Measurements from ENCODE around the gene TSPAN5.
A peak's percentile ranks its signal among the peaks of the same experiment; 100 is the strongest.

The TSPAN5 gene

GRCh38 chr4:98606894-98607293 is 51.5 kb downstream of the TSPAN5 start:
- Mint-ChIP-seq H3K4me1 (peaks cover 65% of the 10 kb centered on the region), H3K27me3 (no peaks in the 10 kb centered on the region), H3K9me3 (peaks cover 0 to 6% of the 10 kb centered on the region in 2 donors), H3K27ac (no peak overlapping the region), H3K4me3 (no peak overlapping the region)
- ATAC-seq = no peak
- no peak for DNase-seq

DNA sequence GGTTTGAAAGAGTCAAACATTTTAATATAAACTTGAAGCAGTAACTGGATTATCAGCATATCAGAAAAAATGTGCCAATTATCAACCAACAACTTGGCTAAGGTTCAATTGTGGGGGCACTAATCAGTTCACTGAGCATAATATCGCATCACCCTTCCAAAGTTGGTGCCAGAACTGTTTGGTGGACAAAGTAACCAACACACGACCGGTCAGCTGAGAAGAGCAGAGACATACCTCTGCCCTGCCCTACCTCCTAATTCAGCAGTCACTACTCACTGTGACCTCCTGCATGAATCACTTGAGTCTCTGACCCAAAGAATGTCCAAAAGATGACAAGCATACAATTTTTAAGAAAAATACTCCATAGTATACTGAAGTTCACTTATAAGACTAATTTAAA is 53.2 kb downstream of the TSPAN5 start:
- H3K4me3 Mint-ChIP-seq = no peak overlapping the region
- ATAC-seq (no peak), DNase-seq (no peak)
- H3K27ac Mint-ChIP-seq = no peak overlapping the region
- no peaks in the 10 kb centered on the region for H3K27me3 Mint-ChIP-seq
- H3K4me1 Mint-ChIP-seq = peaks cover 69% of the 10 kb centered on the region
- H3K9me3 Mint-ChIP-seq = peaks cover 10 to 23% of the 10 kb centered on the region in 2 donors

DNA sequence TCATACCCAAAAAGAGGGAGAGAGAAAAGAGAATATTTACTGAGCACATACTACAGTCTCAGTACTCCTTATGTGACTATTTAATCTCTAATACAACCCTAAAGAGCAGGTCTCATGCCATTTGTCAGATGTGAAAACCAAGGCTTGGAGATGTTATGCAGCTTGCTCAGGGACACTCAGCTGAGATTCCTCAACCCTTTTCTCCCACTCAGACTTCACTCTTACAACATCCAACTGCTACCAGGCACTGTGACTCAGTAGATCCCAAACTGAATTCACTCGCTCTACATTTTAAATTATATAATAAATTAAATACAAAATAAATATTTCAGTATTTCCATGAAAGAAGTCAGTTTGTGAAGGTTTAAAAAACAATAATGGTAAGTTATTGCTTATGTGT is 53.7 kb downstream of the TSPAN5 start:
- no peak overlapping the region for H3K4me3 Mint-ChIP-seq

DNA sequence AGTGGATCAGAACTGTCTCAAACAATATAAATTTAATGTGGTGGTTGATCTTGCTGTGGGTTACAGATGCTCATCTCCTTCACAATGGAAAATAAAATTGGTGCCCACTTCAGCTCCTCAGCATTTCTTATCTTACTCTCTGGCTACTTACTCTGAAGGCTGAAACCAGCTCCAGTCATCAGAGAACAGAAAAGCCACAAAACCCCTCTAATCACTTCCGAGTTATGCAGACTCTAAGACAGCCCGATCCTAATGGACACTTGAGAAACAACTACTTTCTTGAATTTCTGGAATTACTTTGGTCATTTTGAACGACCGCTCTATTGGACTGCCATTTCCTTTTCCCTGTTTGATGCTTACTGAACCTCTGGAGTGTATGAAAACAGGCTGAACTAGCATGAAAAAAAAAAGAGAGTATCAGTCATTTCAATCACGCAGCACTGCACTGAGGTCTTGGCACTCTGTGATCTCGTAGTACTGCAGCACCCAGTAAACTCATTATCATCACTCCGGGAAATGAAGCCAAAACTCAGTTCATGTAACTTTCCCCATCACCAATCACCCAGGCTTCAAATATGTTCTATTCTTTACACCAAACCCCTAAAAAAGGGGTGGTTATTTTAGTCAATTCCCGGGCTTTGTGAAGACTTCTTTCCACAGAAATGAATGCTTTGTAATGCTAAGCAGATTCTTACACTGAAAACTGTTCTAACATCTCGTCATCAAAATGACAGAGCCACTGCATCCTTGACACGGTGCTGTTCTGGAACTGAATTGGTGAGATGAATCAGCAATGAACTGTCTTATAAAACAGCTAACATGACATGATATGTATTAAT is 54.5 kb downstream of the TSPAN5 start:
- Mint-ChIP-seq H3K27me3 (no peaks in the 10 kb centered on the region), H3K9me3 (peaks cover 14 to 30% of the 10 kb centered on the region in 2 donors), H3K4me3 (peak overlapping the region; percentile 27 to 31), H3K4me1 (peaks cover 56% of the 10 kb centered on the region), H3K27ac (no peak overlapping the region)
- DNase-seq (no peak), ATAC-seq (no peak)

More for the DNA sequence above, 53.7 kb downstream of the TSPAN5 start:
- Mint-ChIP-seq H3K9me3 (peaks cover 10 to 24% of the 10 kb centered on the region in 2 donors), H3K27ac (no peak overlapping the region), H3K27me3 (no peaks in the 10 kb centered on the region), H3K4me1 (peaks cover 64% of the 10 kb centered on the region)
- ATAC-seq (no peak), DNase-seq (no peak)

GRCh38 chr4:98602270-98602669 is 56.1 kb downstream of the TSPAN5 start:
- Mint-ChIP-seq H3K9me3 (peaks cover 14 to 30% of the 10 kb centered on the region in 2 donors), H3K27ac (peak overlapping the region; percentile 16 to 90), H3K4me1 (peaks cover 47% of the 10 kb centered on the region), H3K4me3 (peak overlapping the region; percentile 65 to 82), H3K27me3 (no peaks in the 10 kb centered on the region)
- DNase-seq (no peak), ATAC-seq (peak; percentile 87)

DNA sequence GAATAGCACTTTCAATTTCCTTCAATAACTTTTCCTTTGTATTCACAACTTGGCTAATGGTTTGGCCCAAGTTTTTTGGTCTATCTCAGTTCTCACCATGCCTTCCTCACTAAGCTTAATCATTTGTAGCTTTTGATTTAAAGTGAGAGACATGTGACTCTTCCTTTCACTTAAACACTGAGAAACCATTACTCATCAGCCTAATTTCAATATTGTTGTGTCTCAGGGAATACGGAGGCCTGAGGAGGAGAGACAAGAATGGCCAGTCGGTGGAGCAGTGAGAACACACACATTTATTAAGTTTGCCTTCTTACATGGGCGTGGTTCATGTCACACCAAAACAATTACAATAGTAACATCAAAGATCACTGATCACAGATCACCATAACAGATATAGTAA is 56.7 kb downstream of the TSPAN5 start:
- Mint-ChIP-seq H3K9me3 (peaks cover 14 to 30% of the 10 kb centered on the region in 2 donors), H3K27ac (peak overlapping the region; percentile 16 to 90), H3K4me1 (peaks cover 47% of the 10 kb centered on the region), H3K4me3 (peak overlapping the region; percentile 65 to 82), H3K27me3 (no peaks in the 10 kb centered on the region)
- peak; percentile 93 for ATAC-seq
- DNase-seq = peak; percentile 20 to 50

DNA sequence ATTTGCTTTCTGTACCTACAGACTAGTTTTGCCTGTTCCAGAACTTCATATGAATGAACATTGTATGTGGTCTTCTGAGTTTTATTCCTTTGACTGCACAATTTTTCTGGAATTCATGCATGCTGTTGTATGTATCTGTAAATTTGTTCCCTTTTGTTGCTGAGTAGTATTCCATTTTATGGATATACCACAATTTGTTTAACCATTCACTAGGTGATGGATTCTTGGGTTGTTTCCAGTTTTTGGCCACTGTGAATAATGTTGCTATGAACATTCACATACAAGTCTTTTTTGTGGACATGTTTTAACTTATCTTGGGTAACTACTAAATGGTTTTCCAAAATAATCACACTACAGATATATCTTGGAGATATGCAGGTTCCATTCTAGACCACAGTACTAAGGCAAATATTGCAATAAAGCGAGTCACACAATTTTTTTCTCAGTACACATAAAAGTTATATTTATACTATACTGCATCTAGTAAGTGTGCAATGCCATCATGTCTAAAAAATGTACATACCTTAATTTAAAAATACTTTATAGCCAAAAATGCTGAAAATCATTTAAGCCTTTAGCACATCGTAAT is 58.7 kb downstream of the TSPAN5 start:
- peaks cover 41% of the 10 kb centered on the region for H3K4me1 Mint-ChIP-seq
- no peak overlapping the region for H3K27ac Mint-ChIP-seq
- no peak for ATAC-seq
- H3K9me3 Mint-ChIP-seq = peaks cover 14 to 24% of the 10 kb centered on the region in 2 donors
- H3K27me3 Mint-ChIP-seq = no peaks in the 10 kb centered on the region
- DNase-seq = no peak
- H3K4me3 Mint-ChIP-seq = no peak overlapping the region

- no peak overlapping the region for H3K4me3 Mint-ChIP-seq
- ATAC-seq (no peak), DNase-seq (no peak)
- no peak overlapping the region for H3K27ac Mint-ChIP-seq
- no peaks in the 10 kb centered on the region for H3K27me3 Mint-ChIP-seq
- no peaks in the 10 kb centered on the region for H3K9me3 Mint-ChIP-seq
- no peaks in the 10 kb centered on the region for H3K4me1 Mint-ChIP-seq
These were observed 71.5 kb downstream of the TSPAN5 start for GRCh38 chr4:98586962-98587354.

- no peak for ATAC-seq
- Mint-ChIP-seq H3K9me3 (no peaks in the 10 kb centered on the region), H3K4me3 (no peak overlapping the region), H3K4me1 (peaks cover 2% of the 10 kb centered on the region), H3K27me3 (no peaks in the 10 kb centered on the region), H3K27ac (peak overlapping the region in 1 of 2 donors; percentile 57)
- DNase-seq = no peak
These were observed 72.0 kb downstream of the TSPAN5 start for GRCh38 chr4:98586291-98586961.

DNA sequence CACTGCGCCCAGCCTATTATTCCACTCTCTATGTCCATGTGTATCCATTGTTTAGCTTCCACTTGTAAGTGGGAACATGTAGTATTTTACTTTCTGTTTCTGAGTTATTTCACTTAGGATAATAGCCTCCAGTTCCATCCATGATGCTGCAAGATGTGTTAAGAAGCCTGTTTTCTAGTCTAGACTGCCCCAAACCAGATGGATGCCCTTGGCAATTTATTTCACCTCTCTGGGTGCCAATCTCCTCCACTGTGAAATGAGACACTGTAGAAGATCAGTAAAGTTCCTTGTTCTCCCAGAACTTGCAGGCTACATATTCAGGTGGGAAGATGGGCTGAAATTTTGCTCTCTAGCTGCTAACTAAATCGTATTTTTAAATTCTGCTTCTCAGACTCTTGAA is 72.8 kb downstream of the TSPAN5 start:
- ATAC-seq (no peak), DNase-seq (no peak)
- Mint-ChIP-seq H3K27ac (no peak overlapping the region), H3K9me3 (no peaks in the 10 kb centered on the region), H3K27me3 (no peaks in the 10 kb centered on the region), H3K4me1 (peaks cover 10% of the 10 kb centered on the region), H3K4me3 (no peak overlapping the region)

GRCh38 chr4:98584265-98584664 is 74.1 kb downstream of the TSPAN5 start:
- Mint-ChIP-seq H3K4me3 (no peak overlapping the region), H3K27me3 (no peaks in the 10 kb centered on the region), H3K27ac (no peak overlapping the region), H3K4me1 (peaks cover 11% of the 10 kb centered on the region), H3K9me3 (no peaks in the 10 kb centered on the region)
- ATAC-seq (no peak), DNase-seq (no peak)

- Mint-ChIP-seq H3K27ac (no peak overlapping the region), H3K27me3 (no peaks in the 10 kb centered on the region), H3K4me1 (peaks cover 21% of the 10 kb centered on the region)
These were observed 75.1 kb downstream of the TSPAN5 start for GRCh38 chr4:98583265-98583664.

GRCh38 chr4:98581126-98581525 is 77.3 kb downstream of the TSPAN5 start:
- no peaks in the 10 kb centered on the region for H3K9me3 Mint-ChIP-seq
- peaks cover 34% of the 10 kb centered on the region for H3K4me1 Mint-ChIP-seq
- no peaks in the 10 kb centered on the region for H3K27me3 Mint-ChIP-seq
- no peak for ATAC-seq
- H3K27ac Mint-ChIP-seq = no peak overlapping the region
- no peak overlapping the region for H3K4me3 Mint-ChIP-seq
- DNase-seq = no peak

More at GRCh38 chr4:98583265-98583664, 75.1 kb downstream of the TSPAN5 start:
- no peak for DNase-seq
- H3K4me3 Mint-ChIP-seq = no peak overlapping the region
- ATAC-seq = no peak
- H3K9me3 Mint-ChIP-seq = no peaks in the 10 kb centered on the region

- H3K4me1 Mint-ChIP-seq = peaks cover 34% of the 10 kb centered on the region
- H3K27ac Mint-ChIP-seq = no peak overlapping the region
- H3K9me3 Mint-ChIP-seq = no peaks in the 10 kb centered on the region
- ATAC-seq (no peak), DNase-seq (no peak)
- no peak overlapping the region for H3K4me3 Mint-ChIP-seq
- H3K27me3 Mint-ChIP-seq = no peaks in the 10 kb centered on the region
These were observed 80.5 kb downstream of the TSPAN5 start for GRCh38 chr4:98577956-98578355.

DNA sequence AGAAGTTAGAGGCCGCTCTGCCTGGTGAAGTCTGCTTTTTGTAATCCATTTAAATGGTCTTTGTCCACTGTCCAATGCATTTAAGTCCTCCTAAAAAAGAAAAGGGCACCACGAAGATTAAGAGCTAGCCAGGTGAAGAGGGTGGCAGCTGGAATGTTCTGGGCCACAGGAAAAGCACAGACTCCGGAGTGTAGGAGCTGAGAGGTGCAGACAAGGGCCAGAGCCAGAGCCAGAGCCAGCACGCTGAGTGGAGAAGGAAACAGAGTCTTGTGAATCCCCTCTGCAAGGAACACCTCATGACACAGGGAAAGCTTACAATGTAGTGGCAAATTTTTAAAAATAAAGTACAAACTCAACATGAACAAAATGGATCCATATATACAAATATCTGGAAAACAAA is 83.6 kb downstream of the TSPAN5 start:
- DNase-seq (no peak), ATAC-seq (no peak)
- no peaks in the 10 kb centered on the region for H3K9me3 Mint-ChIP-seq
- no peaks in the 10 kb centered on the region for H3K27me3 Mint-ChIP-seq
- no peak overlapping the region for H3K27ac Mint-ChIP-seq
- H3K4me3 Mint-ChIP-seq = no peak overlapping the region
- peaks cover 45% of the 10 kb centered on the region for H3K4me1 Mint-ChIP-seq

- H3K9me3 Mint-ChIP-seq = no peaks in the 10 kb centered on the region
- peaks cover 47% of the 10 kb centered on the region for H3K4me1 Mint-ChIP-seq
- H3K27me3 Mint-ChIP-seq = no peaks in the 10 kb centered on the region
- DNase-seq (no peak), ATAC-seq (no peak)
- no peak overlapping the region for H3K27ac Mint-ChIP-seq
- no peak overlapping the region for H3K4me3 Mint-ChIP-seq
These were observed 84.6 kb downstream of the TSPAN5 start for GRCh38 chr4:98573791-98574190.
